ENCODE measurements around the gene STMP1. TPM values are rescaled to one million over a fixed set of nuclear protein-coding genes. Genes with fewer than 3 reads are reported as not detected.

The STMP1 gene
- total and polyA plus RNA-seq, 2 of the 13 experiments (the other 11 are each of a cell fraction or from before 2014, with no cell fraction given) = 7.2 to 16.2 TPM

DNA sequence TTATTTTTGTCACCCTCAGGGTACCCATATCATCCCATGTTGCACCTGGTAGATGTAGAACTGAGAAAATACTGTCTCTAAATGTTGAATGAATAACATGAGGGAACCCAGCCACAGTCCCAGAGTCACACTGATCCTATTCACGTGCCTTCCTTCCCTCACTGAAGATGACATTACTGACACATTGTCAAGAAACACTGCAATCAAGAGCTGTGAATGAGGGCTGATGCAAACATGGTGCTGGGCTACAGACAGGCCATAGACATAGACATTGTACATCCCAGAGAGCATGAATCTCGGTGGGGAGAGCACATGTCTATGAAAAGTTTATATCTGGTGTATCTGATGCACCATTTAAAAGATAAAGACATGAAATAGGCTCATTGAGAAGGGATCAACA is 55.9 kb downstream of the STMP1 start (continued):
- TF ChIP-seq, protein P1, sequence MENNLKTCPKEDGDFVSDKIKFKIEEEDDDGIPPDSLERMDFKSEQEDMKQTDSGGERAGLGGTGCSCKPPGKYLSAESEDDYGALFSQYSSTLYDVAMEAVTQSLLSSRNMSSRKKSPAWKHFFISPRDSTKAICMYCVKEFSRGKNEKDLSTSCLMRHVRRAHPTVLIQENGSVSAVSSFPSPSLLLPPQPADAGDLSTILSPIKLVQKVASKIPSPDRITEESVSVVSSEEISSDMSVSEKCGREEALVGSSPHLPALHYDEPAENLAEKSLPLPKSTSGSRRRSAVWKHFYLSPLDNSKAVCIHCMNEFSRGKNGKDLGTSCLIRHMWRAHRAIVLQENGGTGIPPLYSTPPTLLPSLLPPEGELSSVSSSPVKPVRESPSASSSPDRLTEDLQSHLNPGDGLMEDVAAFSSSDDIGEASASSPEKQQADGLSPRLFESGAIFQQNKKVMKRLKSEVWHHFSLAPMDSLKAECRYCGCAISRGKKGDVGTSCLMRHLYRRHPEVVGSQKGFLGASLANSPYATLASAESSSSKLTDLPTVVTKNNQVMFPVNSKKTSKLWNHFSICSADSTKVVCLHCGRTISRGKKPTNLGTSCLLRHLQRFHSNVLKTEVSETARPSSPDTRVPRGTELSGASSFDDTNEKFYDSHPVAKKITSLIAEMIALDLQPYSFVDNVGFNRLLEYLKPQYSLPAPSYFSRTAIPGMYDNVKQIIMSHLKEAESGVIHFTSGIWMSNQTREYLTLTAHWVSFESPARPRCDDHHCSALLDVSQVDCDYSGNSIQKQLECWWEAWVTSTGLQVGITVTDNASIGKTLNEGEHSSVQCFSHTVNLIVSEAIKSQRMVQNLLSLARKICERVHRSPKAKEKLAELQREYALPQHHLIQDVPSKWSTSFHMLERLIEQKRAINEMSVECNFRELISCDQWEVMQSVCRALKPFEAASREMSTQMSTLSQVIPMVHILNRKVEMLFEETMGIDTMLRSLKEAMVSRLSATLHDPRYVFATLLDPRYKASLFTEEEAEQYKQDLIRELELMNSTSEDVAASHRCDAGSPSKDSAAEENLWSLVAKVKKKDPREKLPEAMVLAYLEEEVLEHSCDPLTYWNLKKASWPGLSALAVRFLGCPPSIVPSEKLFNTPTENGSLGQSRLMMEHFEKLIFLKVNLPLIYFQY (CRISPR knock-in tag; IDR thresholded peaks at IDR 0.05; ENCODE audit: borderline replicate concordance) = no peak

DNA sequence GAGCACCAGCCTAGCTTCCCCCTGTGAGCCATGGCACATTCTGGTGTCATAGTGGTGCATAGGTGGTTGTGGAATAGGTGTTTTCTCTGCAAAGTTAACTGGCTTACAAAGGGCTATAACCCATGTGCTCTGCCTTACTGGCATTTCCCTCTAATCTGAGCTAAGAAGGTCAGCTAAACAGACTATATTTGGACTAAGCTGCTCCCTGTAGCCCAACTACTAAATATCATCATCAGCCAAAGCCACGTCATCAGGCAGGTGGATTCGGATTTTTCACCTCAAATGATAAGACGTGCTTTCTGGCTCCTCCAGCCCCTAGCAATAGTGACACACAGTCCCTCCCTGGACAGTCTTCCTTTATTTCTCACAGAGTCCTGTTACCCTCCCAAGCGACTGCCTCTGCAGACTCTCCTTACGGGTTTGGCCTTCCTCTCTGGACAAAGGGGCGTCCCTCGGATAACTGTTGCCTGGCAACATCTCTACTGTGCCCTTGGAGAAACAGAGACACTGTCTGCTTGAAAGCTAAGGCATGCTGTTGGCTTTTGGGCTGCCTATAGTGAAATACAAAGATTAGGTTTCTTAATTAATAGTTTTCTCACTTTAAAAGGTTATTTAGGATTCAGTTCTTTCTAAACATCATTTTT is 56.6 kb downstream of the STMP1 start:
- in situ Hi-C loops (cut with HindIII; ENCODE audit: extremely low pct_ligation_motif_present, low pct_unique_long_range_greater_than_20kb) = no loop called here
- 5% methylated on average over 7 of the region's 7 CpGs for WGBS (ENCODE audit: low lambda C conversion rate)
- Histone ChIP-seq H3K27me3 (ENCODE audit: control insufficient read depth in 1 of 2, insufficient read depth in 2 of 2, low read length in 2 of 2) (peaks cover 3 to 34% of the 10 kb centered on the region in 2 experiments; a peak in 3 of 5 replicates), H3K4me2 (ENCODE audit: low read depth, low read length) (no peak overlapping the region), H3K9me3 (ENCODE audit: low read length) (no peaks in the 10 kb centered on the region), H3K36me3 (replicated peaks in 1 of 2; ENCODE audit: control insufficient read depth in 1 of 2, insufficient read depth in 2 of 2, low read length in 2 of 2) (no peaks in the 10 kb centered on the region), H3K4me1 (ENCODE audit: insufficient read depth, low read length) (peaks cover 5% of the 10 kb centered on the region; the same call in 1 of the 2 replicates), H2AFZ (ENCODE audit: low read length) (no peak overlapping the region), H3K27ac (ENCODE audit: extremely low read length, insufficient read depth, low read length) (no peak overlapping the region), H3K4me3 (replicated peaks in 1 of 3; ENCODE audit: insufficient read depth in 1 of 3, low read depth in 2 of 3, low read length in 3 of 3) (no peak overlapping the region), H4K20me1 (ENCODE audit: insufficient read depth, low read length) (no peaks in the 10 kb centered on the region), H3K79me2 (ENCODE audit: insufficient read depth, low read length) (no peaks in the 10 kb centered on the region), H3K9ac (ENCODE audit: insufficient read depth, low read depth, low read length) (no peak overlapping the region)
- intact Hi-C loops (cut with micrococcal nuclease; ENCODE audit: unreplicated experiment) = no loop called here
- ChIA-PET POLR2A (no interaction called here), CTCF (ENCODE audit: low intra/inter-chr PET ratio, low total read pairs) (no interaction called here)
- FAIRE-seq = no peak
- no TSS peak for BruUV-seq (replicated peaks)
- DNase-seq (ENCODE audit: low spot score) = no peak
- no peak for ATAC-seq
- TF ChIP-seq, protein P2, sequence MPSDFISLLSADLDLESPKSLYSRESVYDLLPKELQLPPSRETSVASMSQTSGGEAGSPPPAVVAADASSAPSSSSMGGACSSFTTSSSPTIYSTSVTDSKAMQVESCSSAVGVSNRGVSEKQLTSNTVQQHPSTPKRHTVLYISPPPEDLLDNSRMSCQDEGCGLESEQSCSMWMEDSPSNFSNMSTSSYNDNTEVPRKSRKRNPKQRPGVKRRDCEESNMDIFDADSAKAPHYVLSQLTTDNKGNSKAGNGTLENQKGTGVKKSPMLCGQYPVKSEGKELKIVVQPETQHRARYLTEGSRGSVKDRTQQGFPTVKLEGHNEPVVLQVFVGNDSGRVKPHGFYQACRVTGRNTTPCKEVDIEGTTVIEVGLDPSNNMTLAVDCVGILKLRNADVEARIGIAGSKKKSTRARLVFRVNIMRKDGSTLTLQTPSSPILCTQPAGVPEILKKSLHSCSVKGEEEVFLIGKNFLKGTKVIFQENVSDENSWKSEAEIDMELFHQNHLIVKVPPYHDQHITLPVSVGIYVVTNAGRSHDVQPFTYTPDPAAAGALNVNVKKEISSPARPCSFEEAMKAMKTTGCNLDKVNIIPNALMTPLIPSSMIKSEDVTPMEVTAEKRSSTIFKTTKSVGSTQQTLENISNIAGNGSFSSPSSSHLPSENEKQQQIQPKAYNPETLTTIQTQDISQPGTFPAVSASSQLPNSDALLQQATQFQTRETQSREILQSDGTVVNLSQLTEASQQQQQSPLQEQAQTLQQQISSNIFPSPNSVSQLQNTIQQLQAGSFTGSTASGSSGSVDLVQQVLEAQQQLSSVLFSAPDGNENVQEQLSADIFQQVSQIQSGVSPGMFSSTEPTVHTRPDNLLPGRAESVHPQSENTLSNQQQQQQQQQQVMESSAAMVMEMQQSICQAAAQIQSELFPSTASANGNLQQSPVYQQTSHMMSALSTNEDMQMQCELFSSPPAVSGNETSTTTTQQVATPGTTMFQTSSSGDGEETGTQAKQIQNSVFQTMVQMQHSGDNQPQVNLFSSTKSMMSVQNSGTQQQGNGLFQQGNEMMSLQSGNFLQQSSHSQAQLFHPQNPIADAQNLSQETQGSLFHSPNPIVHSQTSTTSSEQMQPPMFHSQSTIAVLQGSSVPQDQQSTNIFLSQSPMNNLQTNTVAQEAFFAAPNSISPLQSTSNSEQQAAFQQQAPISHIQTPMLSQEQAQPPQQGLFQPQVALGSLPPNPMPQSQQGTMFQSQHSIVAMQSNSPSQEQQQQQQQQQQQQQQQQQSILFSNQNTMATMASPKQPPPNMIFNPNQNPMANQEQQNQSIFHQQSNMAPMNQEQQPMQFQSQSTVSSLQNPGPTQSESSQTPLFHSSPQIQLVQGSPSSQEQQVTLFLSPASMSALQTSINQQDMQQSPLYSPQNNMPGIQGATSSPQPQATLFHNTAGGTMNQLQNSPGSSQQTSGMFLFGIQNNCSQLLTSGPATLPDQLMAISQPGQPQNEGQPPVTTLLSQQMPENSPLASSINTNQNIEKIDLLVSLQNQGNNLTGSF (CRISPR knock-in tag; IDR thresholded peaks at IDR 0.05) = no peak
- no peak for TF ChIP-seq IKZF4 (CRISPR knock-in tag; IDR thresholded peaks at IDR 0.05; ENCODE audit: borderline replicate concordance, low read depth, not compliant biosample characterization)
- TF ChIP-seq, protein P3, sequence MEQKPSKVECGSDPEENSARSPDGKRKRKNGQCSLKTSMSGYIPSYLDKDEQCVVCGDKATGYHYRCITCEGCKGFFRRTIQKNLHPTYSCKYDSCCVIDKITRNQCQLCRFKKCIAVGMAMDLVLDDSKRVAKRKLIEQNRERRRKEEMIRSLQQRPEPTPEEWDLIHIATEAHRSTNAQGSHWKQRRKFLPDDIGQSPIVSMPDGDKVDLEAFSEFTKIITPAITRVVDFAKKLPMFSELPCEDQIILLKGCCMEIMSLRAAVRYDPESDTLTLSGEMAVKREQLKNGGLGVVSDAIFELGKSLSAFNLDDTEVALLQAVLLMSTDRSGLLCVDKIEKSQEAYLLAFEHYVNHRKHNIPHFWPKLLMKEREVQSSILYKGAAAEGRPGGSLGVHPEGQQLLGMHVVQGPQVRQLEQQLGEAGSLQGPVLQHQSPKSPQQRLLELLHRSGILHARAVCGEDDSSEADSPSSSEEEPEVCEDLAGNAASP (CRISPR knock-in tag; IDR thresholded peaks at IDR 0.05; ENCODE audit: borderline replicate concordance) = no peak

All from HepG2 (cell line).